H1 (cell line): ENCODE measurements around the gene DCTPP1. TPM values are rescaled to one million over a fixed set of nuclear protein-coding genes. Genes with fewer than 3 reads are reported as not detected.
A peak's percentile ranks its signal among the peaks of the same experiment; 100 is the strongest.

ENCODE experiments used
- ASH2L ChIP-seq: fragments of 200-600, 300-600 bp; sonication (generic); IDR thresholded peaks from one replicate; pipeline ENCODE4 v1.7.1; 2017; ENCODE audit warnings: low read length
- SP4 ChIP-seq: IDR thresholded peaks from 2 replicates; pipeline ENCODE4 v1.6.1; 2012; ENCODE audit warnings: low read length, inconsistent platforms
- polyA plus RNA-seq, 7 experiments: library from polyadenylated mRNA; depleted of rRNA in 3 of 7; stranded (reverse) in 5 of 7; unstranded in 2 of 7; fragments of >200 nt in 5 of 7; fragments of 200-250 nt in 2 of 7; gene quantifications; 1 replicate in 5 of 7; 2 replicates in 1 of 7; 4 replicates in 1 of 7; pipeline versions ENCODE4 v1.2.1 to v1.2.3, GENCODE V29; 2011 to 2013; ENCODE audit warnings: missing spikeins in 2 of 7, mixed read lengths in 2 of 7
- total RNA-seq: library from RNA; stranded (reverse); fragmentation: NEBNext Ultra II Directional; extraction: Animal tissue kit (Norgen Biotek cat#: 25700); gene quantifications from 2 replicates; pipeline ENCODE4 v1.2.1, GENCODE V29; 2021

DCTPP1 gene
- total and polyA plus RNA-seq, 2 of the 8 experiments (the other 6 are each of a cell fraction or from before 2014, with no cell fraction given) = 94.5 to 103 TPM

DNA sequence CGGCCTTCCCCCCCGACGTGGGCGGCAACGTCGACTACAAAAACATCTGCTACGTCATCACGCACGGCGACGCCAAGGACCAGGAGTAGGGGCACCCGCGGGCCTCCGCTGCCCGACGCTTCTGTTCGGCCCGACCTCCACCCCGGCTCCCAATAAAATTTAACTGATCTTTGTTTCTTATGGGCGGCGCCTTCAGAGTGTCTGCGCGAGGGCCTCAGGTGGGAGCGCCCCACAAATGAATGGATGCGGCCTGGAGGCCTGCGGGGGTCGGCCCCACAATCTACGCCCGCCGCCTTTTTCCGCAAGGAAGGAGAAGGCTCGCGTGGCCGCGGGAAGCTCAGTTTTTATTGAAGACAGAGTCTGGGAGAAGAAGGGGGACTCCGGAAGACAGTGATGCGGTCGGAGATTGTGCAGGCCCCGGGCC is 52.0 kb downstream of the DCTPP1 start (continued):
- TF ChIP-seq ASH2L = peak; percentile 96
- no peak for TF ChIP-seq SP4
